HL-60 (cell line): ENCODE results near the gene DNAJB6.

Source experiments
- CTCF ChIP-seq: IDR thresholded peaks from one replicate; pipeline ENCODE4 v1.5.1; 2011; ENCODE audit warnings: low read length, control low read depth, inconsistent platforms; ENCODE audit not compliant: insufficient read depth
- GABPA ChIP-seq: IDR thresholded peaks from 2 replicates; pipeline ENCODE4 v1.6.1; 2012; ENCODE audit warnings: low read depth
- POLR2AphosphoS5 ChIP-seq: IDR thresholded peaks from 2 replicates; pipeline ENCODE4 v1.6.1; 2012; ENCODE audit warnings: low read depth
- REST ChIP-seq: IDR thresholded peaks from 2 replicates; pipeline ENCODE4 v1.6.1; 2012; ENCODE audit warnings: low read depth; ENCODE audit not compliant: insufficient replicate concordance
- SPI1 ChIP-seq: IDR thresholded peaks from 2 replicates; pipeline ENCODE4 v1.6.1; 2012; ENCODE audit warnings: low read depth, mild to moderate bottlenecking, borderline replicate concordance

- TF ChIP-seq CTCF (no peak), POLR2AphosphoS5 (no peak), SPI1 (no peak), GABPA (no peak), REST (no peak)
Measured at GRCh38 chr7:157399086-157399687, 62.4 kb downstream of the DNAJB6 start.
